Coronary artery (tissue), 2 donors: Measurements from ENCODE around the gene SLIT1.

Source experiments
- DNase-seq: peaks from one replicate; pipeline ENCODE4 v3.0.0-alpha.2; 2017; ENCODE audit warnings: low spot score
- H3K27ac ChIP-seq, 2 donors: fragments of 200-600 bp; sonication (generic); one replicate each; pipeline ENCODE4 v1.5.1; 2016 to 2019
- H3K4me3 ChIP-seq: fragments of 200-600 bp; sonication (generic); 2 replicates; pipeline ENCODE4 v1.5.1; 2016; ENCODE audit warnings: mild to moderate bottlenecking, moderate library complexity
- CTCF ChIP-seq: fragments of 200-600 bp; sonication (generic); IDR thresholded peaks from one replicate; pipeline ENCODE4 v1.5.1; 2019; ENCODE audit warnings: antibody characterized with exemption

The SLIT1 gene

GRCh38 chr10:97079448-97079847, 106.3 kb downstream of the SLIT1 start:
- TF ChIP-seq CTCF = no peak
- Histone ChIP-seq H3K27ac (no peak overlapping the region), H3K4me3 (no peak overlapping the region)
- DNase-seq = no peak

- no peak for DNase-seq
- no peak overlapping the region for H3K4me3 ChIP-seq
- no peak for TF ChIP-seq CTCF
- no peak overlapping the region for H3K27ac ChIP-seq
Measured at GRCh38 chr10:97078938-97079445, 106.8 kb downstream of the SLIT1 start.

GRCh38 chr10:97078261-97078937, 107.4 kb downstream of the SLIT1 start:
- H3K27ac ChIP-seq = no peak overlapping the region
- H3K4me3 ChIP-seq = no peak overlapping the region
- TF ChIP-seq CTCF = no peak
- DNase-seq = no peak

GRCh38 chr10:97076781-97077180, 109.0 kb downstream of the SLIT1 start:
- TF ChIP-seq CTCF = no peak

GRCh38 chr10:97075961-97076525, 109.7 kb downstream of the SLIT1 start:
- Histone ChIP-seq H3K27ac (no peak overlapping the region), H3K4me3 (no peak overlapping the region)
- no peak for TF ChIP-seq CTCF
- no peak for DNase-seq

More at GRCh38 chr10:97076781-97077180, 109.0 kb downstream of the SLIT1 start:
- Histone ChIP-seq H3K27ac (no peak overlapping the region), H3K4me3 (no peak overlapping the region)
- no peak for DNase-seq

- no peak for TF ChIP-seq CTCF
- no peak for DNase-seq
- no peak overlapping the region for H3K27ac ChIP-seq
- no peak overlapping the region for H3K4me3 ChIP-seq
Measured at GRCh38 chr10:97075421-97075820, 110.3 kb downstream of the SLIT1 start.
